ENCODE measurements around the gene TSC22D4.
A peak's percentile ranks its signal among the peaks of the same experiment; 100 is the strongest.

The TSC22D4 gene

GRCh38 chr7:100478958-100479660 lies at the start of gene TSC22D4 (continued):
- peak; percentile 96 for TF ChIP-seq ZBTB17 (tag by site-specific recombination; IDR thresholded peaks at IDR 0.05)
- no peak for TF ChIP-seq ZNF280C (tag by site-specific recombination; IDR thresholded peaks at IDR 0.05)
- TF ChIP-seq ZNF639 (tag by site-specific recombination; IDR thresholded peaks at IDR 0.05): peak; percentile 70; the same call in 1 of the 2 replicates
- TF ChIP-seq ZBTB20 (tag by site-specific recombination; IDR thresholded peaks at IDR 0.05): peak; percentile 100
- no peak for TF ChIP-seq ZNF654 (tag by site-specific recombination; IDR thresholded peaks at IDR 0.05; ENCODE audit: low read depth)
- TF ChIP-seq INSM2 (tag by site-specific recombination; IDR thresholded peaks at IDR 0.05): peak; percentile 33; the same call in 1 of the 2 replicates
- TF ChIP-seq ZNF138 (tag by site-specific recombination; IDR thresholded peaks at IDR 0.05; ENCODE audit: borderline replicate concordance): no peak
- TF ChIP-seq ZNF624 (tag by site-specific recombination; IDR thresholded peaks at IDR 0.05): no peak
- TF ChIP-seq ZEB2 (tag by site-specific recombination; IDR thresholded peaks at IDR 0.05): peak; percentile 97
- TF ChIP-seq ZNF354C (tag by site-specific recombination; IDR thresholded peaks at IDR 0.05; ENCODE audit: borderline replicate concordance, low read depth): no peak
- TF ChIP-seq, protein P1, sequence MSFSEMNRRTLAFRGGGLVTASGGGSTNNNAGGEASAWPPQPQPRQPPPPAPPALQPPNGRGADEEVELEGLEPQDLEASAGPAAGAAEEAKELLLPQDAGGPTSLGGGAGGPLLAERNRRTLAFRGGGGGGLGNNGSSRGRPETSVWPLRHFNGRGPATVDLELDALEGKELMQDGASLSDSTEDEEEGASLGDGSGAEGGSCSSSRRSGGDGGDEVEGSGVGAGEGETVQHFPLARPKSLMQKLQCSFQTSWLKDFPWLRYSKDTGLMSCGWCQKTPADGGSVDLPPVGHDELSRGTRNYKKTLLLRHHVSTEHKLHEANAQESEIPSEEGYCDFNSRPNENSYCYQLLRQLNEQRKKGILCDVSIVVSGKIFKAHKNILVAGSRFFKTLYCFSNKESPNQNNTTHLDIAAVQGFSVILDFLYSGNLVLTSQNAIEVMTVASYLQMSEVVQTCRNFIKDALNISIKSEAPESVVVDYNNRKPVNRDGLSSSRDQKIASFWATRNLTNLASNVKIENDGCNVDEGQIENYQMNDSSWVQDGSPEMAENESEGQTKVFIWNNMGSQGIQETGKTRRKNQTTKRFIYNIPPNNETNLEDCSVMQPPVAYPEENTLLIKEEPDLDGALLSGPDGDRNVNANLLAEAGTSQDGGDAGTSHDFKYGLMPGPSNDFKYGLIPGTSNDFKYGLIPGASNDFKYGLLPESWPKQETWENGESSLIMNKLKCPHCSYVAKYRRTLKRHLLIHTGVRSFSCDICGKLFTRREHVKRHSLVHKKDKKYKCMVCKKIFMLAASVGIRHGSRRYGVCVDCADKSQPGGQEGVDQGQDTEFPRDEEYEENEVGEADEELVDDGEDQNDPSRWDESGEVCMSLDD (tag by site-specific recombination; IDR thresholded peaks at IDR 0.05): peak; percentile 96
- TF ChIP-seq ZNF394 (tag by site-specific recombination; IDR thresholded peaks at IDR 0.05; ENCODE audit: borderline replicate concordance): peak; percentile 76; the same call in 1 of the 2 replicates
- TF ChIP-seq ZNF777 (tag by site-specific recombination; IDR thresholded peaks at IDR 0.05; ENCODE audit: borderline replicate concordance): no peak
- TF ChIP-seq ZFP3 (tag by site-specific recombination; IDR thresholded peaks at IDR 0.05; ENCODE audit: low read depth): no peak
- peak; percentile 88 for TF ChIP-seq ZBTB8A (tag by site-specific recombination; IDR thresholded peaks at IDR 0.05)
- TF ChIP-seq ZNF37A (tag by site-specific recombination; IDR thresholded peaks at IDR 0.05): no peak
- TF ChIP-seq REPIN1 (tag by site-specific recombination; IDR thresholded peaks at IDR 0.05; ENCODE audit: low read depth): 0 out of 2 replicates have a peak, but pooled peaks have one; percentile 17
- TF ChIP-seq, protein P2, sequence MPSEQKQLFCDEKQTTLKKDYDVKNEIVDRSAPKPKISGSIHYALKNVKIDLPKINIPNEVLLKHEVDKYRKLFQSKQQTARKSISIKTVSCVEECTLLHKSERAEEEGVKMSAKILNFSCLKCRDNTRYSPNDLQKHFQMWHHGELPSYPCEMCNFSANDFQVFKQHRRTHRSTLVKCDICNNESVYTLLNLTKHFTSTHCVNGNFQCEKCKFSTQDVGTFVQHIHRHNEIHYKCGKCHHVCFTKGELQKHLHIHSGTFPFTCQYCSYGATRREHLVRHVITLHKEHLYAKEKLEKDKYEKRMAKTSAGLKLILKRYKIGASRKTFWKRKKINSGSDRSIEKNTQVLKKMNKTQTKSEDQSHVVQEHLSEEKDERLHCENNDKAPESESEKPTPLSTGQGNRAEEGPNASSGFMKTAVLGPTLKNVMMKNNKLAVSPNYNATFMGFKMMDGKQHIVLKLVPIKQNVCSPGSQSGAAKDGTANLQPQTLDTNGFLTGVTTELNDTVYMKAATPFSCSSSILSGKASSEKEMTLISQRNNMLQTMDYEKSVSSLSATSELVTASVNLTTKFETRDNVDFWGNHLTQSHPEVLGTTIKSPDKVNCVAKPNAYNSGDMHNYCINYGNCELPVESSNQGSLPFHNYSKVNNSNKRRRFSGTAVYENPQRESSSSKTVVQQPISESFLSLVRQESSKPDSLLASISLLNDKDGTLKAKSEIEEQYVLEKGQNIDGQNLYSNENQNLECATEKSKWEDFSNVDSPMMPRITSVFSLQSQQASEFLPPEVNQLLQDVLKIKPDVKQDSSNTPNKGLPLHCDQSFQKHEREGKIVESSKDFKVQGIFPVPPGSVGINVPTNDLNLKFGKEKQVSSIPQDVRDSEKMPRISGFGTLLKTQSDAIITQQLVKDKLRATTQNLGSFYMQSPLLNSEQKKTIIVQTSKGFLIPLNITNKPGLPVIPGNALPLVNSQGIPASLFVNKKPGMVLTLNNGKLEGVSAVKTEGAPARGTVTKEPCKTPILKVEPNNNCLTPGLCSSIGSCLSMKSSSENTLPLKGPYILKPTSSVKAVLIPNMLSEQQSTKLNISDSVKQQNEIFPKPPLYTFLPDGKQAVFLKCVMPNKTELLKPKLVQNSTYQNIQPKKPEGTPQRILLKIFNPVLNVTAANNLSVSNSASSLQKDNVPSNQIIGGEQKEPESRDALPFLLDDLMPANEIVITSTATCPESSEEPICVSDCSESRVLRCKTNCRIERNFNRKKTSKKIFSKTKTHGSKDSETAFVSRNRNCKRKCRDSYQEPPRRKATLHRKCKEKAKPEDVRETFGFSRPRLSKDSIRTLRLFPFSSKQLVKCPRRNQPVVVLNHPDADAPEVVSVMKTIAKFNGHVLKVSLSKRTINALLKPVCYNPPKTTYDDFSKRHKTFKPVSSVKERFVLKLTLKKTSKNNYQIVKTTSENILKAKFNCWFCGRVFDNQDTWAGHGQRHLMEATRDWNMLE (tag by site-specific recombination; conservative IDR thresholded peaks at IDR 0.05; ENCODE audit: low read depth): no peak
- TF ChIP-seq ZNF433 (tag by site-specific recombination; IDR thresholded peaks at IDR 0.05; ENCODE audit: low read depth): no peak
- TF ChIP-seq ZNF623 (tag by site-specific recombination; IDR thresholded peaks at IDR 0.05): no peak
- TF ChIP-seq YY1 (tag by site-specific recombination; IDR thresholded peaks at IDR 0.05): no peak; the same call in 1 of the 2 replicates
- TF ChIP-seq ZNF558 (tag by site-specific recombination; IDR thresholded peaks at IDR 0.05): no peak
- TF ChIP-seq, protein P3, sequence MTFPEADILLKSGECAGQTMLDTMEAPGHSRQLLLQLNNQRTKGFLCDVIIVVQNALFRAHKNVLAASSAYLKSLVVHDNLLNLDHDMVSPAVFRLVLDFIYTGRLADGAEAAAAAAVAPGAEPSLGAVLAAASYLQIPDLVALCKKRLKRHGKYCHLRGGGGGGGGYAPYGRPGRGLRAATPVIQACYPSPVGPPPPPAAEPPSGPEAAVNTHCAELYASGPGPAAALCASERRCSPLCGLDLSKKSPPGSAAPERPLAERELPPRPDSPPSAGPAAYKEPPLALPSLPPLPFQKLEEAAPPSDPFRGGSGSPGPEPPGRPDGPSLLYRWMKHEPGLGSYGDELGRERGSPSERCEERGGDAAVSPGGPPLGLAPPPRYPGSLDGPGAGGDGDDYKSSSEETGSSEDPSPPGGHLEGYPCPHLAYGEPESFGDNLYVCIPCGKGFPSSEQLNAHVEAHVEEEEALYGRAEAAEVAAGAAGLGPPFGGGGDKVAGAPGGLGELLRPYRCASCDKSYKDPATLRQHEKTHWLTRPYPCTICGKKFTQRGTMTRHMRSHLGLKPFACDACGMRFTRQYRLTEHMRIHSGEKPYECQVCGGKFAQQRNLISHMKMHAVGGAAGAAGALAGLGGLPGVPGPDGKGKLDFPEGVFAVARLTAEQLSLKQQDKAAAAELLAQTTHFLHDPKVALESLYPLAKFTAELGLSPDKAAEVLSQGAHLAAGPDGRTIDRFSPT (tag by site-specific recombination; IDR thresholded peaks at IDR 0.05): peak; percentile 84
- TF ChIP-seq ZNF423 (tag by site-specific recombination; IDR thresholded peaks at IDR 0.05): peak; percentile 98
